ENCODE measurements around the gene DDR1. TPM values are rescaled to one million over a fixed set of nuclear protein-coding genes. Genes with fewer than 3 reads are reported as not detected.
"Not testable (repeated sequence)": the region's sequence is repeated elsewhere in the genome, so short reads cannot be mapped to it uniquely, and the experiment has no call there.

The DDR1 gene
- total RNA-seq, 1 experiment from 2014 or later = 115 TPM

- ChIA-PET POLR2A (no interaction called here), CTCF (no interaction called here)
- no TSS peak for BruUV-seq (replicated peaks)
- Mint-ChIP-seq H3K4me3 (ENCODE audit: unreplicated experiment) (no peak overlapping the region), H3K27me3 (ENCODE audit: insufficient read depth, unreplicated experiment) (no peaks in the 10 kb centered on the region), H3K36me3 (ENCODE audit: insufficient read depth, unreplicated experiment) (no peaks in the 10 kb centered on the region), H3K9me3 (ENCODE audit: unreplicated experiment) (peaks cover 28% of the 10 kb centered on the region), H3K4me1 (ENCODE audit: low read depth, unreplicated experiment) (peaks cover 5% of the 10 kb centered on the region), H3K27ac (ENCODE audit: unreplicated experiment) (no peak overlapping the region)
- intact Hi-C loops (cut with micrococcal nuclease; ENCODE audit: unreplicated experiment) = no loop called here
- Histone ChIP-seq H3K36me3 (ENCODE audit: control insufficient read depth, insufficient read depth, low read length) (no peaks in the 10 kb centered on the region), H3K27me3 (replicated peaks; ENCODE audit: control insufficient read depth, insufficient read depth, low read length) (no peaks in the 10 kb centered on the region), H3K4me3 (ENCODE audit: low read depth, low read length) (no peak overlapping the region), H3K4me1 (no peaks in the 10 kb centered on the region), H3K9me3 (peaks cover 15% of the 10 kb centered on the region)
- no peak for TF ChIP-seq CTCF (IDR thresholded peaks at IDR 0.05; ENCODE audit: insufficient read depth in 1 of 2, low read depth in 1 of 2, low read length in 1 of 2, severe bottlenecking in 1 of 2, unreplicated experiment in 1 of 2)
- DNase-seq = no peak
These were observed 22.9 kb upstream of the DDR1 start for GRCh38 chr6:30861257-30862048.

GRCh38 chr6:30862156-30862875, 22.0 kb upstream of the DDR1 start:
- no peak overlapping the region for H3K4me3 Mint-ChIP-seq (ENCODE audit: unreplicated experiment)
- H3K27me3 ChIP-seq (replicated peaks; ENCODE audit: control insufficient read depth, insufficient read depth, low read length) = no peaks in the 10 kb centered on the region
- peaks cover 28% of the 10 kb centered on the region for H3K9me3 Mint-ChIP-seq (ENCODE audit: unreplicated experiment)
- no TSS peak for BruUV-seq (replicated peaks)
- CTCF ChIA-PET = no interaction called here
- H3K27ac Mint-ChIP-seq (ENCODE audit: unreplicated experiment) = no peak overlapping the region
- H3K9me3 ChIP-seq = peaks cover 15% of the 10 kb centered on the region
- no peaks in the 10 kb centered on the region for H3K4me1 ChIP-seq
- H3K4me3 ChIP-seq (ENCODE audit: low read depth, low read length) = no peak overlapping the region
- no peaks in the 10 kb centered on the region for H3K36me3 Mint-ChIP-seq (ENCODE audit: insufficient read depth, unreplicated experiment)
- POLR2A ChIA-PET = no interaction called here
- DNase-seq = no peak
- no peaks in the 10 kb centered on the region for H3K36me3 ChIP-seq (ENCODE audit: control insufficient read depth, insufficient read depth, low read length)
- no peak for TF ChIP-seq CTCF (IDR thresholded peaks at IDR 0.05; ENCODE audit: insufficient read depth in 1 of 2, low read depth in 1 of 2, low read length in 1 of 2, severe bottlenecking in 1 of 2, unreplicated experiment in 1 of 2)
- intact Hi-C loops (cut with micrococcal nuclease; ENCODE audit: unreplicated experiment) = no loop called here
- no peaks in the 10 kb centered on the region for H3K4me1 Mint-ChIP-seq (ENCODE audit: low read depth, unreplicated experiment)
- H3K27me3 Mint-ChIP-seq (ENCODE audit: insufficient read depth, unreplicated experiment) = no peaks in the 10 kb centered on the region

- Histone ChIP-seq H3K4me3 (ENCODE audit: low read depth, low read length) (no peak overlapping the region), H3K36me3 (ENCODE audit: control insufficient read depth, insufficient read depth, low read length) (no peaks in the 10 kb centered on the region), H3K9me3 (peaks cover 20% of the 10 kb centered on the region), H3K27me3 (replicated peaks; ENCODE audit: control insufficient read depth, insufficient read depth, low read length) (no peaks in the 10 kb centered on the region), H3K4me1 (no peaks in the 10 kb centered on the region)
- Mint-ChIP-seq H3K4me3 (ENCODE audit: unreplicated experiment) (no peak overlapping the region), H3K27me3 (ENCODE audit: insufficient read depth, unreplicated experiment) (no peaks in the 10 kb centered on the region), H3K9me3 (ENCODE audit: unreplicated experiment) (peaks cover 21% of the 10 kb centered on the region), H3K36me3 (ENCODE audit: insufficient read depth, unreplicated experiment) (no peaks in the 10 kb centered on the region), H3K4me1 (ENCODE audit: low read depth, unreplicated experiment) (no peaks in the 10 kb centered on the region), H3K27ac (ENCODE audit: unreplicated experiment) (no peak overlapping the region)
- CTCF ChIA-PET = no interaction called here
- no peak for DNase-seq
- no peak for TF ChIP-seq CTCF (IDR thresholded peaks at IDR 0.05; ENCODE audit: insufficient read depth in 1 of 2, low read depth in 1 of 2, low read length in 1 of 2, severe bottlenecking in 1 of 2, unreplicated experiment in 1 of 2)
- no TSS peak for BruUV-seq (replicated peaks)
- intact Hi-C loops (cut with micrococcal nuclease; ENCODE audit: unreplicated experiment) = no loop called here
- POLR2A ChIA-PET = no interaction called here
These were observed 20.0 kb upstream of the DDR1 start for GRCh38 chr6:30864325-30864724.

- H3K36me3 ChIP-seq (ENCODE audit: control insufficient read depth, insufficient read depth, low read length); H3K27ac Mint-ChIP-seq (ENCODE audit: unreplicated experiment); H3K4me3 Mint-ChIP-seq (ENCODE audit: unreplicated experiment); H3K27me3 ChIP-seq (replicated peaks; ENCODE audit: control insufficient read depth, insufficient read depth, low read length); H3K4me3 ChIP-seq (ENCODE audit: low read depth, low read length); H3K4me1 Mint-ChIP-seq (ENCODE audit: low read depth, unreplicated experiment); H3K4me1 ChIP-seq; H3K36me3 Mint-ChIP-seq (ENCODE audit: insufficient read depth, unreplicated experiment); BruUV-seq (replicated peaks); POLR2A ChIA-PET; H3K27me3 Mint-ChIP-seq (ENCODE audit: insufficient read depth, unreplicated experiment); intact Hi-C loops (cut with micrococcal nuclease; ENCODE audit: unreplicated experiment); CTCF ChIA-PET: not testable (repeated sequence)
- peaks cover 36% of the 10 kb centered on the region for H3K9me3 ChIP-seq
- H3K9me3 Mint-ChIP-seq (ENCODE audit: unreplicated experiment) = peaks cover 47% of the 10 kb centered on the region
- peak in 1 of 2 experiments; percentile 51 for DNase-seq
These were observed 15.0 kb upstream of the DDR1 start for GRCh38 chr6:30869241-30869749.

Data from Caco-2 (cell line).